RWPE1 (cell line): ENCODE results near the gene UBE2F.
A peak's percentile ranks its signal among the peaks of the same experiment; 100 is the strongest.
"Not testable (repeated sequence)": the region's sequence is repeated elsewhere in the genome, so short reads cannot be mapped to it uniquely, and the experiment has no call there.

ENCODE experiments used
- CTCF ChIA-PET: fragments of 350-600 bp; sonication (Branson Sonifier 250); formaldehyde crosslinking; extraction: SDS; loops from one replicate; lab custom pipeline; 2021; lab: Yijun Ruan, JAX
- POLR2A ChIA-PET: fragments of 400-600 bp; formaldehyde crosslinking; extraction: SDS; loops from one replicate; lab custom pipeline; 2020; ENCODE audit warnings: antibody characterized with exemption; ENCODE audit not compliant: low non-redundant PET; lab: Yijun Ruan, JAX
- DNase-seq: peaks from one replicate; pipeline ENCODE4 v3.0.0; 2012; ENCODE audit warnings: low spot score
- H3K27ac ChIP-seq: fragments of 450-650 bp; 2 replicates; pipeline ENCODE4 v1.5.1; 2017
- CTCF ChIP-seq: fragments of 450-650 bp; conservative IDR thresholded peaks from 2 replicates; pipeline ENCODE4 v1.5.1; 2017; ENCODE audit warnings: low read depth, mild to moderate bottlenecking

The UBE2F gene

GRCh38 chr2:238061315-238062202 lies 94.7 kb downstream of the UBE2F start:
- POLR2A ChIA-PET = interaction anchor here (0.7 to 1.0 kb wide), 2 partner anchors 19 to 62 kb away, joined by 3 read pairs; no protein-coding TSS in a partner anchor
- peak overlapping the region; percentile 83 for H3K27ac ChIP-seq
- CTCF ChIA-PET = interaction anchor here (0.6 to 1.0 kb wide), 5 partner anchors 9 to 141 kb away, joined by 3 read pairs; no protein-coding TSS in a partner anchor
- TF ChIP-seq CTCF = no peak
- peak; percentile 45 for DNase-seq

- no peak for TF ChIP-seq CTCF
- no peak for DNase-seq
- CTCF ChIA-PET = no interaction called here
- POLR2A ChIA-PET = no interaction called here
- H3K27ac ChIP-seq = no peak overlapping the region
Measured at GRCh38 chr2:238063414-238064189, 96.8 kb downstream of the UBE2F start.

GRCh38 chr2:238064376-238064775 lies 97.6 kb downstream of the UBE2F start:
- no peak for TF ChIP-seq CTCF
- CTCF ChIA-PET = no interaction called here
- H3K27ac ChIP-seq = no peak overlapping the region
- POLR2A ChIA-PET = no interaction called here
- DNase-seq = no peak

- POLR2A ChIA-PET = no interaction called here
- TF ChIP-seq CTCF = no peak
- H3K27ac ChIP-seq = no peak overlapping the region
- no peak for DNase-seq
- CTCF ChIA-PET = no interaction called here
Measured at GRCh38 chr2:238065071-238065846, 98.4 kb downstream of the UBE2F start.

- DNase-seq = no peak
- TF ChIP-seq CTCF = no peak
- CTCF ChIA-PET = no interaction called here
- POLR2A ChIA-PET = no interaction called here
- no peak overlapping the region for H3K27ac ChIP-seq
Measured at GRCh38 chr2:238066218-238066617, 99.4 kb downstream of the UBE2F start.

- H3K27ac ChIP-seq, POLR2A ChIA-PET, DNase-seq: not testable (repeated sequence)
- CTCF ChIA-PET = interaction anchor here (1.1 kb wide), 1 partner anchor 886 kb away, joined by 3 read pairs; no protein-coding TSS in a partner anchor
Measured at GRCh38 chr2:238066718-238067117, 99.9 kb downstream of the UBE2F start.
